NCI-H82 treated with DMSO at 0.1 percent for 48 hours (cell line): ENCODE measurements around the gene ZBTB42.

Source experiments
- DNase-seq: peaks from one replicate; lab custom pipeline; 2025; ENCODE audit not compliant: unreplicated experiment; lab: John Stamatoyannopoulos, UW

The ZBTB42 gene

GRCh38 chr14:104800771-104801519 lies at the start of gene ZBTB42:
TSS of gene ZBTB42 (plus strand) at chr14:104801101. CDS start at chr14:104801198, 97 bp downstream.
- DNase-seq = no peak

DNA sequence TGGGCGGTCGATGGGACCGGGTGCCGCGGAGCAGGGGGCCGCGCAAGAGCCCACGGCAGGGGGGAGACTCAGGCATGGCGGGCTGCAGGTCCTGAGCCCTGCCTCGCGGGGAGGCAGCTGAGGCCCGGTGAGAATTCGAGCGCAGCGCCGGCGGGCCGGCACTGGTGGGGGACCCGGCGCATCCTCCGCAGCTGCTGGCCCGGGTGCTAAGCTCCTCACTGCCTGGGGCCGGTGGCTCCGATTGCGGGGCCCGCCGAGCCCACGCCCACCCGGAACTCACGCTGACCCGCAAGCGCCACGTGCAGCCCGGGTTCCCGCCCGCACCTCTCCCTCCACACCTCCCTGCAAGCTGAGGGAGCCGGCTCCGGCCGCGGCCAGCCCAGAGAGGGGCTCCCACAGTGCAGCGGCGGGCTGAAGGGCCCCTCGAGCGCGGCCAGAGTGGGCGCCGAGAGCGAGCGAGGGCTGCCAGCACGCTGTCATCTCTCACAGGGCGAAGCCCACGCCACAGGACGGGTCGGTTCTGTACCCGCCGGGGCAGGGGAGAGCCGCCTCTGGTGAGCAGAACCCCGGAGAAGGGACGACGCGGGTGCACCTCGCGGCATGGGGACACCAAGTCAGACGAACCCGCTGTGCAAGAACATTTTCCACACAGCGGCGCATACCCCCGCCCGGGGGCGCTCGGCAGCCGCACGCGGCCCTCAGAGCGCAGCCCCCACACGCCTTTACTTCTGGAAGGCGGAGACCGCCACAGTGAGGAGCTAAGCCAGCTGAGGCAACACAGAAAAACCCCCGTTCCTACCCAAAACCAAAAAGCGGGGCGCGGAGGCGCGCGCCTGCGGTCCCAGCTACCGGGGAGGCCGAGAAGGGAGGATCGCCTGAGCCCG lies 49.1 kb upstream of the ZBTB42 start:
- DNase-seq = no peak

GRCh38 chr14:104752423-104752734 lies 48.5 kb upstream of the ZBTB42 start:
- DNase-seq = no peak

DNA sequence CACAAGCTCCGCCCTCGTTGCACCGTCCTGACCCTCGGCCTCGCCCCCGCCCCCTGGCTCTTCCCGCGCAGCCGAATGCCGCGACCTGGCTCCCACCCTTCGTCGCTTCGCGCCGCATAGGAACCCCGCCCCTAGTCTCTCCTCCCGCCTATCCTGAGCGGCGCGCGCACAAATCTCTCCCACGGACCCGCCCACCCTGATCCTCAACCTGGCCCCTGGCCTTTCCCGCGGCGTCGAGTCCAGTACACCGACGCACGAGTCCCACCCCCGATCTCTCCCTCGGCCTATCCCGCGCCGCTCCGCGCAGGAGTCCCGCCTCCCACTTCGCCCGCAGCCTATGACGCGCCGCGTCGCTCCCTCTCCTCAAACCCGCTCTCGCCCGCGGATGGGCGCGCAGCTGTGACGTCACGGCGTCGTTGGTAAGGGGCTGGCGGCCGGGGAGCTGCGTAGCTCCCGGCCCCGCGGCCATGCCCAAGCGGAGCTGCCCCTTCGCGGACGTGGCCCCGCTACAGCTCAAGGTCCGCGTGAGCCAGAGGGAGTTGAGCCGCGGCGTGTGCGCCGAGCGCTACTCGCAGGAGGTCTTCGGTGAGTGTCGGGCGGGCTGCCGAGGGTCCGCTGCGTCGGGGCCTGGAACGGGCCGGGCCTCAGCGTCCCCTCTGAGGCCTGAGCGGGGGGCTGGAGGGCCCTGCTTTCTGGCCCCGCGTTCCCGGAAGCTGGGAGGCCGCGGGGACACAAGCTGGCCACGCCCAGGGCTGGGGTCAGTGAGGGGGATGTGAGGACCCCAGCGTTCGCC lies 48.0 kb upstream of the ZBTB42 start, which contains the start of gene SIVA1:
Gene SIVA1, plus strand, starts transcription at position 413 of the 793 bp plus-strand sequence. Its CDS starts 55 bp downstream, at position 468.
- DNase-seq = peak; percentile 100

DNA sequence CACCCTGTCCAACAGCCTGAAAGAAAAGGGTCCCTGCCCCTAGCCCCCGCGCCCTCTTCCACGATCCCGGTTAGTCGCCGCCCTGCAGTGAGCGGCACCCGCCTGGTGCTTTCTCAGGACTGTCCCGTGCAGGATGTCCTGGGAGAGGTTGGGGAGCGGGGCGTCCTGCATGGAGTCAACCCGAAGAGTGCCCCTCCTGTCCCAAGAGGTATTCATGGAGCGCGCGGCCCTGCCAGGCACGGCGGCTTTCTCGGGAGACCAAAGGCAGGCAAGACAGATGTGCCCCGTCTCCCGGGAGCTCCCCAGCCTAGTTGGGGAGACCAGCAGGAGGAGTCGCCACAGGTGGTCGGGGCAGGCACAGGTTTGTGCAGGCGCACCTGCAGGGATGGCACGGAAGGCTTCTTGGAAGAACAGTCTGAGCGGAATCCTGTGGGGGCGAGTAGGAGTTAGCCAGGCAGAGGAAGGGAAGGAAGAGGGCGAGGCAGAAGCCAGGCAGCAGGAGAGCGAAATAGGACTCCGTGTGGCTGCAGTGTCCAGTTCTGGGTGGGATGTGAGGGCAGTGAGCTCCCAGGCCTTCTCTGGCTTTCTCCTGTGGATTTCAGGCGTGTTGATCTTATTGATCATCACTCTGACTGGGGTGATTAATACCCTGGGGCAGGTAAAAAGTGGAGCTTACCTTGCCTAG lies 47.2 kb upstream of the ZBTB42 start:
- no peak for DNase-seq

GRCh38 chr14:104754213-104754851 lies 46.6 kb upstream of the ZBTB42 start:
- DNase-seq = no peak

GRCh38 chr14:104755621-104756020 lies 45.3 kb upstream of the ZBTB42 start:
- DNase-seq = no peak

GRCh38 chr14:104756477-104757237 lies 44.2 kb upstream of the ZBTB42 start:
- DNase-seq = no peak

- DNase-seq = no peak
Observed at GRCh38 chr14:104757238-104757585, 43.7 kb upstream of the ZBTB42 start.

DNA sequence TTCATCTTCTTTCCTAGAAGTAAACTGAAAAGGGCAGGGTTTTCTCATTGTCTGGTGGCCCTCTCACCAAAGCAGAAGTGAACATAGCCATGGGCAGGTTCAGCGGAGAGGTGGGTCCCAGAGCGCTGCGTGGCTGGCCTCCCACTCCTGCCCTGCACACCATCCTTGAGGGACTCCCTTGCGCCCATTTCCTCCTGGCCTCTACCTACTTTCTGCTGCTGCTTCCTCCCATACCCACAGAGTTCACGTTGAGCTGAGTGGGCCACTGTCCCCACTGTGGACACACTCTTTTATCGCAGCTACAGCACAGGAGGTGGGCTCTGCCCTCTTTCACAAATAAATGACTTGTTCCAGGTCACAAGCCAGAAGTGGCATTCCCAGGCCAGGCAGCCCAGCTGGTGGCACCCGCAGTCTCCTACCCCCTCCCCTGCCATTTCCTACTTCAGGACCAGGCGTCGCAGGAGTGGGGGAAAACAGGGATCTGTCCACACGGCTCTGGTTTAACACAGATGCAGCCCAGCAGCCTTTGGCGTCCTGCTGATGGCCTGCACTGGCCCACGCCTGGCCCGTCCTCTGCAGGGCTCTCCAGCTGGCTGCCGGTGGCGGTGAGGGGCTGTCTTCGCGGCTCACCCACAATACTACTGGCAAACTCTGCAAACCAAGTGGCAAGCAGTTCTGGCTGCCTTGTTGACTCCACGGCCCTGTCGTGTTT lies 43.1 kb upstream of the ZBTB42 start:
- no peak for DNase-seq

- DNase-seq = no peak
Observed at GRCh38 chr14:104758981-104759969, 41.6 kb upstream of the ZBTB42 start.

GRCh38 chr14:104765517-104765916 lies 35.4 kb upstream of the ZBTB42 start:
- DNase-seq = no peak

DNA sequence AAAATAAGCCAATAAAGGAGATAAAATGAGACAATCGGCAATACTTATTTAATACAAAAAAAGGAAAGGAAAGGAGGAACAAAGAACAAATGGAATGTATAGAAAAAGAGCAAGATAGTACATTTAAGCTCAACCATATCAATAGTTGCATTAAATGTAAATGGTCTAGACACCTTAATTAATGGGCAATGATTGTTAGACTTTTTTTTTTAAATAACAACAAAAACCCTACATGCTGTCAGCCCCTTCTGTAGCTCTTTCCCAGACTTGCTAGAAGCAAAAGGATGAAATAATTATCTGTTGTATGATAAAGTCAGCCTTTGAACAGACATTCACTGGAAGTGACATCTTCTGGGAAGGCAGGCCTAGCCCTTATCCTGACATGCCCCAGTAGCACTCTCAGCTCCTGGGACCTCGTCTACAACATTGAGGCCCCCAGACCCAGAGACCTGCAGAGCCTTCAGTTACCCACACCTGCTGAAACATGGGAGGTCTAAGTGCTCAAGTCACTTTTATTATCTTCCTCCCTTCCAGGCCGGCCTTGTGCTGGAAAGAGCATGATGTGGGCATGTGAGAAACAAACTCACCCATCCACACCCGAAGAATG lies 34.5 kb upstream of the ZBTB42 start:
- DNase-seq = no peak

GRCh38 chr14:104766863-104767633 lies 33.9 kb upstream of the ZBTB42 start:
- no peak for DNase-seq

DNA sequence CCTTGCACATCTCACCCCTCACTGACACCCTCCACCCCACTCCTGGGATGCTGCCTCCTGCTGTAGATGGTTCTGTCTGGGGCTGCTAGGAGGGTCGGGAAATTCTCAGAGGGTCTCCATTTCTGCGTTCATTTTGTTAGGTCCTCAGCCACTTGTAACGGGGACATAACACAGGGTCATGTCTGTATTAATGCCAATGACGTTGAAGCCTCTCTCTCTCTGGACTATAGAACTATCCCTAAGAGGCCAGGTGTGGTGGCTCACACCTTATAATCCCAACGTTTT lies 33.3 kb upstream of the ZBTB42 start:
- no peak for DNase-seq

- DNase-seq = peak; percentile 23
Observed at GRCh38 chr14:104768437-104769323, 32.2 kb upstream of the ZBTB42 start.
